OCI-LY7 (cell line): ENCODE results near the gene CAVIN3. TPM values are rescaled to one million over a fixed set of nuclear protein-coding genes. Genes with fewer than 3 reads are reported as not detected.

Source experiments
- BruUV-seq: library from RNA; stranded (reverse); fragments of 400-500 nt; replicated peaks from 2 replicates; lab custom pipeline; 2021; lab: Mats Ljungman, UMichigan
- CTCF ChIA-PET: fragments of 300-600 bp; sonication (Branson Sonifier 250); formaldehyde crosslinking; loops from one replicate; lab custom pipeline; 2022; ENCODE audit warnings: antibody characterized with exemption; ENCODE audit not compliant: unreplicated experiment; lab: Charles Lee
- POLR2A ChIA-PET: fragments of 300-600 bp; sonication (Branson Sonifier 250); formaldehyde crosslinking; loops from one replicate; lab custom pipeline; 2022; ENCODE audit warnings: antibody characterized with exemption; lab: Charles Lee
- DNase-seq: peaks from one replicate; pipeline ENCODE4 v3.0.0-alpha.2; 2015; ENCODE audit warnings: low spot score
- H2AFZ ChIP-seq: fragments of 200-600 bp; sonication (generic), shearing (Covaris generic); 2 replicates; pipeline ENCODE4 v1.6.1; 2014; ENCODE audit warnings: mild to moderate bottlenecking, antibody characterized with exemption, low read length, moderate library complexity
- H3K27ac ChIP-seq: fragments of 200-600 bp; sonication (generic); 2 replicates; pipeline ENCODE4 v1.5.1; 2014; ENCODE audit warnings: mixed run types, low read depth, mild to moderate bottlenecking, moderate library complexity, low read length, inconsistent platforms; ENCODE audit not compliant: poor library complexity, severe bottlenecking
- H3K36me3 ChIP-seq: fragments of 200-600 bp; sonication (generic); 2 replicates; pipeline ENCODE4 v1.6.1; 2014; ENCODE audit warnings: mild to moderate bottlenecking, antibody characterized with exemption, low read length, moderate library complexity, mixed read lengths; ENCODE audit not compliant: insufficient read depth
- H3K4me1 ChIP-seq: fragments of 200-600 bp; sonication (generic); 2 replicates; pipeline ENCODE4 v1.5.1; 2014; ENCODE audit warnings: mild to moderate bottlenecking, low read length; ENCODE audit not compliant: insufficient read depth, poor library complexity, severe bottlenecking
- H3K4me2 ChIP-seq: fragments of 200-600 bp; sonication (generic); 2 replicates; pipeline ENCODE4 v1.6.1; 2014; ENCODE audit warnings: mild to moderate bottlenecking, low read length
- H3K4me3 ChIP-seq: fragments of 200-600 bp; sonication (generic); 2 replicates; pipeline ENCODE4 v1.5.1; 2014; ENCODE audit warnings: mild to moderate bottlenecking, low read depth, low read length; ENCODE audit not compliant: poor library complexity, severe bottlenecking
- H3K79me2 ChIP-seq: fragments of 200-600 bp; sonication (generic); 2 replicates; pipeline ENCODE4 v1.6.1; 2016; ENCODE audit warnings: low read depth, mild to moderate bottlenecking, low read length, moderate library complexity, mixed read lengths; ENCODE audit not compliant: insufficient read depth
- H3K9me2 ChIP-seq: fragments of 200-600 bp; sonication (generic); 2 replicates; pipeline ENCODE4 v1.6.1; 2016; ENCODE audit warnings: mild to moderate bottlenecking, low read length, mixed read lengths; ENCODE audit not compliant: insufficient read depth
- H3K9me3 ChIP-seq: fragments of 200-600 bp; sonication (generic); 2 replicates; pipeline ENCODE4 v1.6.1; 2014; ENCODE audit warnings: mild to moderate bottlenecking, mixed run types, low read length, mixed read lengths
- H4K20me1 ChIP-seq: fragments of 200-600 bp; sonication (generic); 2 replicates; pipeline ENCODE4 v1.6.1; 2014; ENCODE audit warnings: mild to moderate bottlenecking, antibody characterized with exemption, low read length, moderate library complexity, mixed read lengths; ENCODE audit not compliant: insufficient read depth
- EZH2phosphoT487 ChIP-seq: fragments of 200-600 bp; sonication (generic); IDR thresholded peaks from 2 replicates; pipeline ENCODE4 v1.6.1; 2018; ENCODE audit warnings: low read depth, borderline replicate concordance, mild to moderate bottlenecking, mixed run types, antibody characterized with exemption, low read length, moderate library complexity, mixed read lengths
- intact Hi-C: fragments of 100-400 bp; cut with micrococcal nuclease; formaldehyde crosslinking; loops from one replicate; pipeline ENCODE4 v1.10.0; 2022; ENCODE audit not compliant: unreplicated experiment
- total RNA-seq, 2 experiments: library from RNA; depleted of rRNA in 1 of 2; stranded (reverse); fragments of >200 nt in 1 of 2; shearing (Covaris generic) in 1 of 2; gene quantifications; 2 replicates each; pipeline ENCODE4 v1.2.3, GENCODE V29; 2014 to 2022
- TF ChIP-seq, protein P1 (sequence below): fragments of 200-600 bp; sonication (generic); conservative IDR thresholded peaks from 2 replicates; pipeline ENCODE4 v1.5.1; 2014; ENCODE audit warnings: mild to moderate bottlenecking, antibody characterized with exemption, low read length, moderate library complexity, mixed read lengths

CAVIN3 gene
- total RNA-seq, 2 experiments from 2014 or later: not detected

- Histone ChIP-seq H2AFZ (no peak overlapping the region), H3K79me2 (no peaks in the 10 kb centered on the region), H3K9me3 (no peaks in the 10 kb centered on the region), H3K36me3 (no peaks in the 10 kb centered on the region), H4K20me1 (no peaks in the 10 kb centered on the region), H3K27ac (no peak overlapping the region), H3K4me3 (no peak overlapping the region), H3K4me2 (no peak overlapping the region), H3K4me1 (no peaks in the 10 kb centered on the region), H3K9me2 (no peaks in the 10 kb centered on the region)
- DNase-seq: no peak
- POLR2A ChIA-PET: no interaction called here
- no TSS peak for BruUV-seq
- CTCF ChIA-PET: no interaction called here
- TF ChIP-seq EZH2phosphoT487: no peak
- TF ChIP-seq, protein P1, sequence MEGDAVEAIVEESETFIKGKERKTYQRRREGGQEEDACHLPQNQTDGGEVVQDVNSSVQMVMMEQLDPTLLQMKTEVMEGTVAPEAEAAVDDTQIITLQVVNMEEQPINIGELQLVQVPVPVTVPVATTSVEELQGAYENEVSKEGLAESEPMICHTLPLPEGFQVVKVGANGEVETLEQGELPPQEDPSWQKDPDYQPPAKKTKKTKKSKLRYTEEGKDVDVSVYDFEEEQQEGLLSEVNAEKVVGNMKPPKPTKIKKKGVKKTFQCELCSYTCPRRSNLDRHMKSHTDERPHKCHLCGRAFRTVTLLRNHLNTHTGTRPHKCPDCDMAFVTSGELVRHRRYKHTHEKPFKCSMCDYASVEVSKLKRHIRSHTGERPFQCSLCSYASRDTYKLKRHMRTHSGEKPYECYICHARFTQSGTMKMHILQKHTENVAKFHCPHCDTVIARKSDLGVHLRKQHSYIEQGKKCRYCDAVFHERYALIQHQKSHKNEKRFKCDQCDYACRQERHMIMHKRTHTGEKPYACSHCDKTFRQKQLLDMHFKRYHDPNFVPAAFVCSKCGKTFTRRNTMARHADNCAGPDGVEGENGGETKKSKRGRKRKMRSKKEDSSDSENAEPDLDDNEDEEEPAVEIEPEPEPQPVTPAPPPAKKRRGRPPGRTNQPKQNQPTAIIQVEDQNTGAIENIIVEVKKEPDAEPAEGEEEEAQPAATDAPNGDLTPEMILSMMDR: no peak
- intact Hi-C loops: no loop called here
These were observed 1.1 kb upstream of the CAVIN3 start for GRCh38 chr11:6321356-6321755.

- Histone ChIP-seq H3K4me3 (no peak overlapping the region), H3K36me3 (no peaks in the 10 kb centered on the region), H3K9me3 (no peaks in the 10 kb centered on the region), H2AFZ (no peak overlapping the region), H3K4me1 (no peaks in the 10 kb centered on the region), H3K79me2 (no peaks in the 10 kb centered on the region), H4K20me1 (no peaks in the 10 kb centered on the region), H3K9me2 (no peaks in the 10 kb centered on the region), H3K4me2 (no peak overlapping the region), H3K27ac (no peak overlapping the region)
- intact Hi-C loops: loop anchor here (5.0 kb wide), 1 partner anchor 53 kb away; no protein-coding TSS in a partner anchor
- POLR2A ChIA-PET: interaction anchor here (0.6 kb wide), 1 partner anchor 79 kb away, joined by 3 read pairs; no protein-coding TSS in a partner anchor
- no peak for DNase-seq
- TF ChIP-seq, protein P1: no peak
- no peak for TF ChIP-seq EZH2phosphoT487
- BruUV-seq: no TSS peak
- CTCF ChIA-PET: no interaction called here
These were observed 444 bp downstream of the CAVIN3 start for GRCh38 chr11:6319704-6320410.
